GM10847 (cell line): ENCODE measurements around the gene ERICH2.

Experiments
- POLR2A ChIP-seq: IDR thresholded peaks from 2 replicates; pipeline ENCODE4 v1.6.1; 2011; ENCODE audit not compliant: insufficient read length; ENCODE audit errors: extremely low read depth

Gene ERICH2

DNA sequence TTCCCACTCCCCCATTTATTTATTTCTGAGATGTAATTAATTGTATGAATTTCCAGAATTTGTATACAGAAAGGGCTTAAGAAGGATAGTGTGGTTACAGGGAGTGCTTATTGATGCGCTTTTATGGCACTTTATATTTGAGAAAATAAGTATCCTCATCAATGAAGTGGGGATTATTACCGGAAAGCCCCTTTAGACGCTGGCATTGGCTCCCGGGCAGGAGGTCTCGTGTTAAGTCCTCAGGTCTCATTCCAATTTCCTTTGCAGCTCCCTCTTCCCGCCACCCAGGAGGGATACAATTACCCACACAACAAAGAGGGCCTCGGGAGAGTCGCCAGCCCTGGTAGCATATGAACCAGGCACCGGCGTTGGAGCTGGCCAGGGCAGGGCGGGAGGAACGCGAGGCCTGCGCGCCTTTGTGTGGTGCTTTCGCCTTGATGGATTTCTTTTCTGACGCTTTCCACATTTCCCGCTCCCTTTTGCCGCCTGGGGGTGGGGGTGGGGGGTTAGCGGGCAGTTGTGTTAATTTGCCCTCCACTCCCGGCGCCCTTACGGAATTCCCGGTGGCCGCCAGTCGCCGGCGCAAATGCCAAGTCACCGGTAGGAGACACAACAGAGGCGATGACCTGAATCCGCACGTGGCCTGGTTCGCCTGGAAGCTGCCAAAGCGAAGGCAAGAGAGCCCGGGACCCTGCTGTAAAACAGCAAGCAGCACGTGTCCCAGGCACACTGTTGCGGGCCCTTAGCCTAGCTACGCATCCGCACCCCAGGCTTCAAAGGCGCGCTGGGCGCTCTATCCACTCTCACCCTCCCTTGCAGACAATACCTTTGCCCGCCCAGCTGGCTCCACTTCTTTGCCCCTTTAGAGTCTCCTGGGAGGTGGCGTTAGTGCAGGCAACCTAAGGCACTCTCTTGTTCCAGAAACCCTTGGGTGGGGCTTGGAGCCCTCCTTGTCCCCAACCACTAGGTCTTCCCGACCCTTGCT lies 49.8 kb downstream of the ERICH2 start:
- no peak for TF ChIP-seq POLR2A

DNA sequence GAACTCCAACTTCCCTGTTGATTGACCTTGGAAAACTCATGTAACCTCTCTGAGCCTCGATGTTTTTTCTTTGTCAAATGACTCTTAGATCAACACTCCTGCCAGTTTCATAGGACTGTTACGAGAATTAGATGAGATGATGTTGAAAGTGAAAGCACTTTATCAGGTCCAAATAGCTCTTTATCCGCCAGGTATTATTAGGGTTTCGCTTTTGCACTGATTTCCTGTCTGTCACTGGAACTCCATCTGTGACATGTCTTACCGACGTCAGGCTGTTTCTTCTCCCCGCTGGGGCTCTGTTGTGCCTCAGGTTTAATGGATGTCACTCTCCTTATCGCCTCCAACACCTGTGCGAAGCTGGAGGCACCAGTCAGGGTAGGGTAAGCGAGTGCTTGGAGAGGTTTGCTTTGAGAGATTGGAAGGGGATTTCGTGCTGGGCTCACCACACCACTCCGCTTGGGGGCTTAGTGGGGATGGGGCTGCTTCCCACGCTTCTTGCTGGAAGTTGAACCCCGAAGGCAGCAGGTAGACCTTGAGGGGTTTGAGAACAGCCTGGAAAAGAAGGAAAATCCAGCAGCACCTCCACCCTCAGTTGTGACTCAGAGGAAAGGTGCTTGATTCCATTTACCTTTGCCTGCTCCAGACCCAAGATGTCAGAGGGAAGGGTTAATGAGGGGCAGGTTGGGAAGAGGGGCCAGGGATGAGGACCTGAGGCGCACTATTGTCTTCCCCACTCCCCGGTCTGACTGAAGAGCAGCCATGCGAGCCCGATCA lies 50.8 kb downstream of the ERICH2 start:
- no peak for TF ChIP-seq POLR2A

DNA sequence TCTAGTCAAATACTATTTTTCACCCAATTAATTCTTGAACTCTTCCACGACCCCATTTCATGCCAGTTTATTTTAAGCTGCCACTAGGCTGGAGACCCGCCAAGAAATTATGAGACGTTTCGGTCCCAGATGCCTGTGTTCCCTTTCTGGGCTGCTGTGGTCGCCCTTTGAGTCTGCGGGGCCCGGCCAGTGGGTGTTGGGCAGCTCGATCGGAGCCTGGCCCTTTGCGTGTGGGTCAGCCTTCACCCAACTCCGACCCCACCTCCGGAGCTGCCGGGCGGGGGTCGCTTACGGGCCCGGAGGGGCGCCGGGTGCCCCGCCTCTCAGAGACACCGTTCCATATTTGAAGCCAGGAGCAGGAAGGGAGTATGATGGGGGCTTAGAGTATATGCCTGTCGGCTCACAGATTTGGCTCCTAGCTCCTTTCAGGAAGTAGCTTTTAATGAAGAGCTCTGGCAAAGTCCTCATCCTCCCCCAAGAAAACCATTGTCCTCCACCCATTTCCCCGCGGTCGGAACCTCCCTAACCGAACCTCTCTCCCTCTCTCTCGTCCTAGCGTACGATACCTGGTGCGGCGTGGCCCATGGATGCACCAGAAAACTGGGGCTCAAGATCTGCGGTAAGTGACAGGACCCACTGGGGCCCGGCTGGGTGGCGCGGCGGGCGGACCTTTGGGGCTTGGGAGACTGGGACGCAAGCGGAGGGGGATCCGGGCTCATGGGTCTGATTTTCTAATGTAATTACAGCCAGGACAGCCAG lies 51.5 kb downstream of the ERICH2 start:
- TF ChIP-seq POLR2A = no peak

DNA sequence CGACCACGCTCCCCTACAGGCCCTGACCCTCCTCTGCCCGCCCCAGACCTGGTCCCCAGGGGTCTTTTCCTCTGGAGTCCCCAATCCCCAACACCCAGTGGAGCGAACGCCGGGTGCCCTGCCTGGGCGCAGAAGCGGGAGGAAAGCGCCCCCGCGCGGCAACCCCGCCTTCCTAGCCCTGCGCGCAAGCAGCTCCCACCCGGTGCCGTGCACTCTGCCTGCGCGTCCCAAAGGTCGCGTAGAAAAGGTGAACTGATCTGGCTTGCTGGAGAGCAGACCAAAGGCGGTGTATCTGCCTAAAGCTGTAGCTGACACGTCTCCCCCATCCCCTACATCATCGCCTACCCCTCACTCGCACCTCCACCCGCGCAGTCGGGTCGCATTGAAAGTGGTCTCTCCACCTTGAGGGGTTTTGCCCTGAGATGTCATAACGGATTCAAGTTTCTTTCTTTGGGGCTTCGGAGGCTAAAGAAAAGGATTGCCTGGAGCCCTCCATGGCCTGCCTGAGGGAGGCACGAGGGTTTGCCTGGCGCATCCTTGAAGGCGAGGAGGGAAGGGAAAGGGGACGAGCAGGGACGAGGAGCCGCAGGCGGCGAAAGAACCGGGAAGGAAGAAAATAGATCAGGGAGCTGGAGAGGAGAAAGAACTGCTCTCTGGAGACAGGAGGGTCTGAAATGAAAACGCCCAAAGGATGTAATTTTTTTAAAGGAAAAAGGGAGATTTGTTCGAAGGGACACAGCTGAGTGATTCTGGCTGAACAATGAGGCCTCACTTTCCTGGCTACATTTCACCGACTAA lies 52.3 kb downstream of the ERICH2 start:
- no peak for TF ChIP-seq POLR2A

DNA sequence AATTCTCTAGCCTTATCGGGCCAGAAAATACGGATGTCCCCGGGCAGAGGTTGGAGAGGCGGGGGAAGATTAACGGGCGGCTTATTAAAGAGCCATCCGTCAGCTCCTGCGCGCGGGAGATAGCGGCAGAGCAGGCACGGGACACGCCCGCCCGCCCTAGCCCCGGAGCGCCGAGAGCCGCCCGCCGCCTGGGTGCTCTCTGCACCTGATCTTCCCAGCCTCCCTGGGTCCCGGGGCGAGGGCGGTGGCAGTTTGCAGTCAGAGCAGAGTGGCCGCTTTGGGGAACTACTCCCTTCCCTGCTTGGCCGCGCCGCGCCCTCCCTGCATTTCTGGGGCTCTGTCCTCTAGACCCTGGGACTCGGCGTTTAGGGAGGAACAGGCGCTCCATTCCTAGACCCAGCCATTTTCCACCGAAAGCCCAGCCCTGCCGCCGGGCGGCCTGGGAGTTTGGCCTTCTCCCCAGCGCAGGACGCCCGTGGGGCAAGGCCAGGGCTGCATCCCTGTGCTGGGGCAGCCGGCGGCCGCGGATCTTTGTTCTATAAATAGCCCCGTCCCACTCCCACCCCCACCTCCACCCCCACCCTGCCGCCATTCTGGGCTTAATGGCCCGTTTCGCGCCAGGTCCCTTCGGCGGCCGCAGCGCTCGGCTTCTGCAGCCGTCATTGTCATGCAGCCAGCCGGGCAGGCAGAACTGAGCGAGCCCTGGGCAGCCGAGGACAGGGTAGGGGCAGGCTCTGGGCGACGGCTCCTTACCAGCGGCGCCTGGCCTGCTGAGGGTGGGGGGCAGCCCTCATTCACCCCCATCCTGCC lies 53.1 kb downstream of the ERICH2 start:
- no peak for TF ChIP-seq POLR2A

DNA sequence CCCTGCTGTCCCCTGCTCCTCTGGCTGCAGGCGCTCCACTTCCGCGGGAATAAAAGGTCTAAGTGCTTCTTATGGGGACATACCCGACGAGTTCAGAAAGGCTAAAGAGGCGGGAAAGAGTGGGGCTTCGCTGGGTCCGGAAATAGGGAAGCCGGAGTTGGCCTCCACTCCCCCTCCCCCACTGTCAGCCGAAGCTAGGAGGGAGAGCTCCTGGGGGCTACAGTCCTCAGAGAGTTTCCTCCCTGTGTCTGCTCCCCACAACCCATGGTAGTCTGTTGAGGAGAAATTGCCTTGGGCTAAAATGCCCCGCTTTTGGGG lies 53.7 kb downstream of the ERICH2 start:
- no peak for TF ChIP-seq POLR2A

DNA sequence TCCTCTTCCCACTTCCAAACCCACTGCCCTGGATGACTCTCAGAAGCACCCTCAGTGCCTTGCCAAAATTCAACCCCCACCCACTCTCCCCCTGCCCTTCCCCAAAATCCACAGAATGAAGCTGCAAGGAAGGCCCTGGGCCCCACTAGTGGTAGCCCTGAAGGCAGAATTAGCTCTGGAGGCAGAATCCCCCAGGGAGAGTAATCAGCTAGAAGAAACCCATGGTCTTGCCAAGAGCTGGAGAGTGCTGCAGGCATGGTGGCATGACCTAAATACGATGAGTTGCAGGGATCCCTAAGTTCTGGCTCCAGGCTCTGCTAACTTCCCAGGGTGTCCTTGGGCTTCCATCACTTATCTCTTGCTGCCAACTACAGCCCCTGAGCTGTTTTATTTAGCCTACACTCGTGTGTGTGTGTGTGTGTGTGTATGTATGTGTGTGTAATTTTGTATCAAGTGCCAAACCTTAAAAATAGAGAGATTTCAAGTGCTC lies 54.4 kb downstream of the ERICH2 start:
- TF ChIP-seq POLR2A = no peak

DNA sequence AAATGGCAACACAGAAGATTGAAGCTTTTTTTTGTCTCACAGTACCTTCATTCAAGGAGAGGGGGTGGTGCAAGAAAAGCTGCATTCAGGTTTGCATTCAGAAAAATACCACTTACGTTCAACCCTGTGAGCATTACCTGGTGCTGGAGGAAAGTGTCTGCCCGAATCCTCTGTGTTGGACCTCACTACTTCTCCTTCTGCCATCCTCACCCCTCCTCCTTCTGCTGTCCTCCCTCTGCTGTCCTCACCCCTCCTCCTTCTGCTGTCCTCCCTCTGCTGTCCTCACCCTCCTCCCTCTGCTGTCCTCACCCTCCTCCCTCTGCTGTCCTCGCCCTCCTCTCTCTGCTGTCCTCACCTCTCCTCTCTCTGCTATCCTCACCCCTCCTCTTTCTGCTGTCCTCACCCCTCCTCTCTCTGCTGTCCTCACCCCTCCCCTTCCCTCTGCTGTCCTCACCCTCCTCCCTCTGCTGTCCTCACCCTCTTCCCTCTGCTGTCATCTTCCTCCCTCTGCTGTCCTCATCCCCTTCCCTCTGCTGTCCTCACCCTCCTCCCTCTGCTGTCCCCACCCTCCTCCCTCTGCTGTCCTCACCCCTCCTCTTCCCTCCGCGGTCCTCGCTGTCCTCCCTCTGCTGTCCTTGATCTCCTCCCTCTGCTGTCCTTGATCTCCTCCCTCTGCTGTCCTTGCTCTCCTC lies 57.8 kb downstream of the ERICH2 start:
- no peak for TF ChIP-seq POLR2A

DNA sequence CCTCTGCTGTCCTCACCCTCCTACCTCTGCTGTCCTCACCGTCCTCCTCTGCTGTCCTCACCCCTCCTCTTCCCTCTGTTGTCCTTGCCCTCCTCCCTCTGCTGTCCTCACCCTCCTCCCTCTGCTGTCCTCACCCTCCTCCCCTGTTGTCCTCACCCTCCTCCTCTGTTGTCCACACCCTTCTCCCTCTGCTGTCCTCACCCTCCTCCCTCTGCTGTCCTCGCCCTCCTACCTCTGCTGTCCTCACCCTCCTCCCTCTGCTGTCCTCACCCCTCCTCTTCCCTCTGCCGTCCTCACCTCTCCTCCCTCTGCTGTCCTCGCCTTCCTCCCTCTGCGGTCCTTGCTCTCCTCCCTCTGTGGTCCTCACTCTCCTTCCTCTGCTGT lies 58.3 kb downstream of the ERICH2 start:
- no peak for TF ChIP-seq POLR2A

DNA sequence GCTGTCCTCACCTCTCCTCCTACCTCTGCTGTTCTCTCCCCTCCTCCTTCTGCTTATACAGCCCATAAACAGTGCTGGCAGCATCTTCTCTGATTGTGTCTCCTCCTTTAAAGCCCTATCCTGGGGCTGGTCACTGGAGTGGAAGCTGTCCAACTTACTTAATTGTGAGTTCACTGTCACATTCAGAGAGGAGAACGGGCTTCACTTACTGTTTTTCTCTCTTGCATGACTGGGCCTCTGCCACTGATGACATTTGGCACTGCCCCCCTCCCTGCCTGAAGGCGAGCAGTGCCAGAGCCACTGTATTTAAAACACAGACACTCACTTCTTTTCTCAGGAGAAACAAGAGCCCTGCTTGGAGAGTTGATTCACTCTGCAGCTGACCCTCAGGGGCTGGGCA lies 58.9 kb downstream of the ERICH2 start:
- no peak for TF ChIP-seq POLR2A

DNA sequence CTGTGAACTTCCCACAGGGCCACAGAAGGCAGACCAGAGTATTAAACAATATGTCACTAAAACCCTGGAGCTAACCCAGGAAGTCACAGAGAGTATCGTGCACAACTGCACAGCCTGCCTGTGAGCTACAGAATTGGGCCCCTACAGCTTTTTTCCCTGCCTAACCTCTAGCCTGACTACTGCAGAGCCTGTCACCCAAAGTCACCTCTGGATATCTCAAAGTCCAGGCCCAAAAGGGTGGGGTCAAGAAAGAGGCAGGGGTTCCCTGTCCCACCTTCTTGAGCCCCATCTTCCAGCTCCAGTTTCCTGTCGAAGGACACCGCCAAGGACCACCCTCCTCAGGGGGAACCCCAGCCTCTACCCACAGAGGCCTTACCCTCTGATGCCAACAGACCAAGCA lies 60.0 kb downstream of the ERICH2 start:
- TF ChIP-seq POLR2A = no peak

DNA sequence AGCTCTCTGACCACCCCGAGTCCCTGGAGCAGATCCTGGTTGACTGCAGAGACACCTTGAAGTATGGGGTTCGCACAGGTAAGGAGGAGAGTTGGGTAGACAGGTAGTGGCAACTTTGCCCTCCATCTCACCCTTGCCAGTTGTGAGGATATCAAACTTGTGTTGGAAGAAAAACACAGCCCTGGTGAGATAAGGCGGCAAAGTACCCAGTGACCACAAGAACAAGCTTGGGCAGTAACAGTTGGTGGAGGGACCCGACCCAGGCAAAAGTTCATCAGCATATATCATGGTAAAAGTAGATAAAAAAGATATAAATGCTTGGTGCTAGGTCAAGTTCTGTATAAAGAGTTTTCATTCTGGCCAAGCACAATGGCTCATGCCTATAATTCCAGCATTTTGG lies 60.9 kb downstream of the ERICH2 start:
- TF ChIP-seq POLR2A = no peak

DNA sequence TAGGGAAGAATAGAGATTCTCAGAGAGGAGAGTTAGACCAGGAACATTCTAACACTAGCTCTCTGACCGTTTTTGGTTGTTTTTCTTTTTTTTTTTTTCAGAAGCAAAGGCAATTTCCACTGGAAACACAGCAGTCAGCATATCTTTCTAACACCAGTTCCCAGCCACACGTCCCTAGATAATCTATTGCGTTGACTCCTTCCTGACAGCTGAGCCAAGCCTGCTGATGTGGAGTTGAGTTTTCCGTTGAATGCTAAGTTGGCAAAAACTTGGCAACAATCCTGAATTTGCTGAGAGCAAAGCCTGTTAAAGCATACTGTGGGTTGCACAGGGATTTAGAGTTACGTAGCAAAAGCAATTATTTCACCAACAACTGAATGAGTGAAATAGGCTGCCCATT lies 65.8 kb downstream of the ERICH2 start:
- TF ChIP-seq POLR2A = no peak
